Measurements from ENCODE around the gene ELK4. TPM values are rescaled to one million over a fixed set of nuclear protein-coding genes. Genes with fewer than 3 reads are reported as not detected.

ELK4 gene
- total RNA-seq, 1 donor from 2014 or later, result 81.8 TPM

DNA sequence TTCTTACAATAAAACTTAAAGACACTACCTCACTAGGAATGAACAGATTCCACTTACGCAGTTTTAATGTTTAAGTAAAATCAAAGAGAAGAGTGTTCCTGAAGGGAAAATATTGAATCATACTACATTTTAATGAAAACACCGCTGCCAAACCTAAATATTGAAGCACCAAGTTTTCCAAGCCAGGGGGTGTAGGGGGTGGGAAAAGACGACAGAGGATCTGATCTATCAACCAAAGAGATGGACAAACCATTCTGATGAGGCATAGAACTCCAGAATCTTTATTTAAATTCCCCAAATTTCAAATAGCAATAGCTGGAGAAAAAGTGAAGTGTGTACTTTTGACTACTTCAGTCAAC is 1.2 kb downstream of the ELK4 start:
- peak overlapping the region; percentile 96 for H3K4me3 Mint-ChIP-seq
- no peaks in the 10 kb centered on the region for H3K9me3 Mint-ChIP-seq
- H3K36me3 Mint-ChIP-seq (ENCODE audit: low read depth), result peaks cover 30% of the 10 kb centered on the region
- peaks cover 42% of the 10 kb centered on the region for H3K4me1 Mint-ChIP-seq
- DNase-seq, result no peak
- intact Hi-C loops (cut with micrococcal nuclease), result loop anchor here (1.0 to 5.0 kb wide), 5 partner anchors 14 to 508 kb away; no protein-coding TSS in a partner anchor
- peaks cover 2% of the 10 kb centered on the region for H3K27me3 Mint-ChIP-seq
- H3K27ac Mint-ChIP-seq, result peak overlapping the region; percentile 97

DNA sequence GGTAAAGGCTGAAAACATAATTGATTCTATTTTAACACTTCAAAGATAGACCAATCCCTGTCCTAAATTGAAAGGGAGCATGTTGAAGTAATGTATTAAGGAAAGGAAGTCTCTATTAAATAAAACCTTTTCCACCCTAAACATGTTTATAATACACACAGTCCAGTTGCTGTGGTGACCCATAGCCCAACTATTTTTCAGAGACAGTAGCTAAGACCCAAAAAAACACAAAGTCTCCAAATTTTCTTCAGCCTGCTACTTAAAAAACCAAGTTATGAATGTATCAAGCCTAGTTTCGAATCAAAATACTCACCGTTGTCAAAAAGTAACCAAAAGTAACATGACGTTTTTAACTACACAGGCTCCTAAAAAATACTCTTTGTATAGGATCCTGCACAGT is 1.6 kb downstream of the ELK4 start:
- Mint-ChIP-seq H3K4me3 (peak overlapping the region; percentile 96), H3K27ac (peak overlapping the region; percentile 97), H3K36me3 (ENCODE audit: low read depth) (peaks cover 31% of the 10 kb centered on the region), H3K4me1 (peaks cover 43% of the 10 kb centered on the region), H3K9me3 (no peaks in the 10 kb centered on the region), H3K27me3 (no peaks in the 10 kb centered on the region)
- peak; percentile 64 for DNase-seq
- intact Hi-C loops (cut with micrococcal nuclease), result loop anchor here (5.0 kb wide), 1 partner anchor 343 kb away; no protein-coding TSS in a partner anchor

DNA sequence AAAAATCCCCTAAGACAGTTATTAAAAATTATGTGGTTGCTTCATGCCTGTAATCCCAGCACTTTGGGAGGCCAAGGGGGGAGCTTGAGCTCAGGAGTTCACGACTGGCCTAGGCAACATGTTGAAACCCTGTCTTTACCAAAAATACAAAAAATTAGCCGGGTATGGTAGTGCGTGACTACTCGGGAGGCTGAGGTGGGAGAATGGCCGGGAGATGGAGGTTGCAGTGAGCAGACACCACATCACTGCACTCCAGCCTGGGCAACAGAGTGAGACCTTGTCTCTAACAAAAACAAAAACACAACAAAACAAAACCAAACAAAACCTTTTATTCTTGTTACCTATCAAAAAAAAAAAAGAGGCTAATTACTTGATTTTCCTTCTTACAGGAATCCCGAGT is 2.1 kb downstream of the ELK4 start:
- Mint-ChIP-seq H3K27me3 (no peaks in the 10 kb centered on the region), H3K4me1 (peaks cover 47% of the 10 kb centered on the region)

DNA sequence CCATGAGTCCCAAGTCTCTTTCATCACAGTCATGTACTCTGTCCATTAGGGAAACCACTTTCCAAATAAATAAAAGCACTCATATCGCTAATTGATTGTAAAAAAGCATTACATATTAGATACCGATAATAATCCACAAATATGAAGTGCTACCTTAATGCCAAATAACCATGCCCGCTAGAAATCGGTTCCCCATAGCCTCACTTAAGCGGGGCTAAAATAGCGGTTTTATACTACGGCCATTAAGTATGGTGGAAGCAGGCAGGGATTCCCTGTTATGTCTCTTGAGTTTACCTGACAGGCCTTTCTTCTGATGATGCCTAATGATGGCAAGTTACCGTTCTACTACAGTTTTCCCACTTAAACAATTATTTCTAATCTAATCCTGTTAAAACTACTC is 3.9 kb downstream of the ELK4 start:
- H3K27me3 Mint-ChIP-seq, result no peaks in the 10 kb centered on the region
- peak overlapping the region; percentile 64 for H3K4me3 Mint-ChIP-seq
- intact Hi-C loops (cut with micrococcal nuclease), result no loop called here
- H3K27ac Mint-ChIP-seq, result peak overlapping the region; percentile 60
- no peaks in the 10 kb centered on the region for H3K9me3 Mint-ChIP-seq
- H3K4me1 Mint-ChIP-seq, result peaks cover 46% of the 10 kb centered on the region
- peaks cover 48% of the 10 kb centered on the region for H3K36me3 Mint-ChIP-seq (ENCODE audit: low read depth)
- DNase-seq, result no peak

More for the DNA sequence above, 2.1 kb downstream of the ELK4 start:
- peak; percentile 73 for DNase-seq
- peak overlapping the region; percentile 97 for H3K27ac Mint-ChIP-seq
- intact Hi-C loops (cut with micrococcal nuclease), result loop anchor here (5.0 kb wide), 1 partner anchor 342 kb away; no protein-coding TSS in a partner anchor
- H3K36me3 Mint-ChIP-seq (ENCODE audit: low read depth), result peaks cover 36% of the 10 kb centered on the region
- H3K4me3 Mint-ChIP-seq, result peak overlapping the region; percentile 96
- no peaks in the 10 kb centered on the region for H3K9me3 Mint-ChIP-seq

DNA sequence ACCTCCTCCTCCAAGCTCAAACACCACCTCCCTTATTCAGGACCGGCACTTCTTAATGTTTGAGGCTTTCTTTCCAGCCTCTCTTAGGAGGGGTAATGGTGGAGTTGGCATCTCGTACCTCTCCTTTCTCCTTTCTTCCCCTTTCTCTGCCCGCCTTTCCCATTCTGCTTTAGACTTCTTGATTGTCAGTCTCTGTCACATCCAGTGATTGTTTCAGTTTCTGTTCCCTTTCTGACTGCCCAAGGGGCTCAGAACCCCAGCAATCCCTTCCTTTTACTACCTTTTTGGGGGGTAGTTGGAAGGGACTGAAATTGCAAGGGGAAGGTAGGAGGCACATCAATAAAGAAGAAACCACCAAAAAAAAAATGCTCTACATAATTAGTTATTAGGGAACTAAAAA is 5.6 kb downstream of the ELK4 start:
- peak overlapping the region; percentile 53 for H3K4me3 Mint-ChIP-seq
- H3K27me3 Mint-ChIP-seq, result no peaks in the 10 kb centered on the region
- peaks cover 42% of the 10 kb centered on the region for H3K4me1 Mint-ChIP-seq
- peaks cover 56% of the 10 kb centered on the region for H3K36me3 Mint-ChIP-seq (ENCODE audit: low read depth)
- H3K9me3 Mint-ChIP-seq, result no peaks in the 10 kb centered on the region
- peak overlapping the region; percentile 21 for H3K27ac Mint-ChIP-seq
- DNase-seq, result no peak
- intact Hi-C loops (cut with micrococcal nuclease), result no loop called here

DNA sequence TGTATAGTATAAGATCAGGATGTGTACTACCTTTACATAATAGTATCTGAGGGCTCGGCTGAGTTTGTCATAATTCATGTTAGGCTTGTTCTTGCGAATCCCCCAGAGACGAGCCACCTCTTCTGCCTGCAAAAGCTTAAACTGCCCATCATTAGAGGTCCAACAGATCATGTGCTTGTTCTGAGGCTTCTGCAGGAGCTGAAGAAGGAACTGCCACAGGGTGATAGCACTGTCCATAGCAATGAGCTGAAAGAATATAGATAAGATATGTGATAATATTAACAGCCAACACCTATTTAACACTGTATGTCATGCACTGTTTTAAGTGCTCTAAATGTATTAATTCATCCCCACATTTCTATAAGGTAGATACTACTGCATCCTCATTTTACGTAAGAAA is 8.2 kb downstream of the ELK4 start:
- no peak for DNase-seq
- no peak overlapping the region for H3K4me3 Mint-ChIP-seq
- intact Hi-C loops (cut with micrococcal nuclease), result no loop called here
- no peaks in the 10 kb centered on the region for H3K27me3 Mint-ChIP-seq
- H3K27ac Mint-ChIP-seq, result no peak overlapping the region
- H3K9me3 Mint-ChIP-seq, result no peaks in the 10 kb centered on the region
- peaks cover 38% of the 10 kb centered on the region for H3K4me1 Mint-ChIP-seq
- H3K36me3 Mint-ChIP-seq (ENCODE audit: low read depth), result peaks cover 68% of the 10 kb centered on the region

DNA sequence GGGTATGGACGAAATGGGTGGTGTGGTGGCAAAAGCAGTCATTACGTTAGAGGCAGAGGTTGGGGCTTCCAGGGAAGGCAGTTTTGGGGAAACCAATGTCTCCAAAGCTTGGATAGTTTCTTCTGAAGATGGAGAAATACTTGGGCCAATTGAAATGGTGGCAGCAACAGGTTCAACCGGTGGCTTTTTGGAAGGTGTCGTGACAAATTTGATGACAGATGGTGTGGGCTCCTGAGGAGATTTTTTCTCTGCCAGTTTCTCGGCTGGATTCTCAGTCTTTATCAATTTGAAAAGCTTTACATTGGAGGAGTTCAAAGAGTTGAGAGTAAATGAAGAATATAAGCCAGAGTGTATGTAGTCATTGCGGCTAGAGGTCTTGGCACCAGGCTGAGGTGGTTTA is 11.5 kb downstream of the ELK4 start:
- H3K9me3 Mint-ChIP-seq, result no peaks in the 10 kb centered on the region
- peak overlapping the region; percentile 22 for H3K27ac Mint-ChIP-seq

DNA sequence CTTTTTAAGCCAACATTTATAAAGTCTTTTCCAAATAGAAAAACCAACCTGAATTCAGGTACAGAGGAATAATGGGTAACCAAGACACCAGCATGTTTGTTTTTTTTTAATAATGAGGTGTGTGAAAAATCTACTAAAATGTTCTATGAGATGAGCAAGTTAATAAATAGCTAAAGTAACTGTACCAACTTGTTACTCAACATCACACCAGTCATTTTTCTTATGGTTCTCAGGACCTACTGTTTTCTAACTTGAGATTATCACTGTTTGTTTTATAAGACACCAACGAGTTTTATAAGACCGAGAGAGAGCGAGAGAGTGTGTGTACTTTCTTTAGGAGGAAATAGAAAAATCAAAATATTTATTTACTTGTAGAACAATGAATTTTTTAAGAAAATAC is 12.4 kb downstream of the ELK4 start:
- H3K27me3 Mint-ChIP-seq, result no peaks in the 10 kb centered on the region
- no peak for DNase-seq
- H3K9me3 Mint-ChIP-seq, result no peaks in the 10 kb centered on the region
- H3K27ac Mint-ChIP-seq, result no peak overlapping the region
- H3K4me3 Mint-ChIP-seq, result no peak overlapping the region
- peaks cover 19% of the 10 kb centered on the region for H3K4me1 Mint-ChIP-seq
- H3K36me3 Mint-ChIP-seq (ENCODE audit: low read depth), result peaks cover 60% of the 10 kb centered on the region
- intact Hi-C loops (cut with micrococcal nuclease), result no loop called here

More for the DNA sequence above, 11.5 kb downstream of the ELK4 start:
- peaks cover 61% of the 10 kb centered on the region for H3K36me3 Mint-ChIP-seq (ENCODE audit: low read depth)
- DNase-seq, result no peak
- H3K4me1 Mint-ChIP-seq, result peaks cover 21% of the 10 kb centered on the region
- H3K27me3 Mint-ChIP-seq, result no peaks in the 10 kb centered on the region
- intact Hi-C loops (cut with micrococcal nuclease), result no loop called here
- H3K4me3 Mint-ChIP-seq, result no peak overlapping the region

DNA sequence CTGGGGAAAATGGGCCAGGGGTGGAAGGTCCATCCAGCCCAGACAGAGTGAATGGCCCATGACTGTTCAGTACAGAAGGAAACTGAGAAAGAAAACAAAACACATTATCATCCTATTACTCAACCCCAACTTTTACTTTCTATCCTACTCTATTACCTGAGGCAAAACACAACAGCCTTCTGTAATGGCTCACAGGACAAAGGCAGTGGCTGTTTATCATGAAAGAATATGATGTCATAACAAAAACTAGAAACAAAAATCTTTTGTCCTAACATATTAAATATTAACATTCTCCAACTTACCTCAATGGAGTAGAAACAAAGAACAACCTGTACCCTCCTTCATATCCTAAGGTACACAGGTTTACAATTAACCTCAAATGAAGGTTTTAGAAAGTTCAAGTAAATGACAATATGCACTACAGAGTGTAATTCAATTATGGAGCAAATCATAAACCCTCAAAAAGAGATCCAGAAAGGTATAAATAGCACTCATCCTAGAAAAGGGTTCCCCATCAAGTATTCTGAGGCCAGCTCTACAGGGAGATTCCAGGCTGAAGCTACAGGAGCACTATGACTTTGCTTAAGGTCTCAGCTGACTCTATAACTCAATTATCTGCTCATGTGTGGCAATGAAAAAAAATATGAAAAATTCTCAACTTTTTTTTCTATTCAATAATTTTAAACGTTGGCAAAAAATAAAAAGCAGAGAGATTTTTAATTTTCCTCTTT is 15.1 kb downstream of the ELK4 start:
- peak overlapping the region; percentile 41 for H3K27ac Mint-ChIP-seq
- H3K9me3 Mint-ChIP-seq, result no peaks in the 10 kb centered on the region
- peaks cover 24% of the 10 kb centered on the region for H3K4me1 Mint-ChIP-seq
- intact Hi-C loops (cut with micrococcal nuclease), result loop anchor here (1.0 kb wide), 1 partner anchor 15 kb away; no protein-coding TSS in a partner anchor
- H3K36me3 Mint-ChIP-seq (ENCODE audit: low read depth), result peaks cover 57% of the 10 kb centered on the region
- no peak for DNase-seq
- H3K4me3 Mint-ChIP-seq, result no peak overlapping the region
- no peaks in the 10 kb centered on the region for H3K27me3 Mint-ChIP-seq

DNA sequence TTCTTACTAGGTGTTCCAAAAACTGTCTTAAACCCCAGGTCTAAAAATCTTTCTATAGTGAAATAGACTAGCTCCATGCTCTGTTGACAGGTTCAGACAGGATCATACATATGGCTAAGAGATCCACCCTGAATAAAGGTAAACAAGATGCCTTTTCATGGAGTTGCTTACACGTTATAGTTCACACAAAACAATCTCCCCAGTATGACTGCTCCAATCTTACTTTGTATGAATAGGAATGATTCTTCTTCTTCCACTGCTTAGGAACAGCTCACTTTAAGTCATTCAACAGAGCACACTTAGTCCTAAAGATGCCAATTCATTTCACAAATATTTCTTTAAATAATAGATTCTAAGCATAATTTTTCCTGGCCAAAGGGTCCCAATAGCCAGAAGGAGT is 16.0 kb downstream of the ELK4 start:
- H3K4me1 Mint-ChIP-seq, result peaks cover 32% of the 10 kb centered on the region
- intact Hi-C loops (cut with micrococcal nuclease), result loop anchor here (1.0 kb wide), 1 partner anchor 16 kb away; no protein-coding TSS in a partner anchor
- peaks cover 60% of the 10 kb centered on the region for H3K36me3 Mint-ChIP-seq (ENCODE audit: low read depth)

DNA sequence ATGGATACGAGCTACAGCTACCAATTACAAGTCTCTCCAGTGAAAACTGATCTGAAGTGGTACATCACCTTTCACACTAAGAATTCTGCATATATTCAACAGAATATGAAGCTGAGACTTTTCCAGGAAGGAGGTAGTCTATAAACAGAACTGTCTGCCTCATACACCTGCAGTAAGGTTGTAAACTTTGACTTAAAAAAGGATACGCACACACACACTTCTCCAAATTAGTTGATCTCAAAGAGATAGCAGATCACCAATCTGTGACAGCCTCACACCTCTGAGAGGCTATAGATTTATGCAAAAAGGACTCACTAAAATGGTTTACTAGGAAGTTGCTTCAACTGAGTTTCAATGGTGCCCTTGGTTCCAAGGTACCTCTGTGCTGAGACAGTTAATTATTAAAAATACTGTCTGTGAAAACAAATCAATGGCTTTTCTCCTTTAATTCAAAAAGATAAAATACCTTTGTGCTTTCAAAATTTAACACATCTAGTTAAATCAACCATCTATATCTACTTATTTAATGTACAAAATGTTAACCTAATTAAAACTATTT is 17.9 kb downstream of the ELK4 start:
- Mint-ChIP-seq H3K4me1 (peaks cover 36% of the 10 kb centered on the region), H3K9me3 (no peaks in the 10 kb centered on the region), H3K27me3 (no peaks in the 10 kb centered on the region), H3K4me3 (no peak overlapping the region), H3K27ac (no peak overlapping the region), H3K36me3 (ENCODE audit: low read depth) (peaks cover 58% of the 10 kb centered on the region)
- intact Hi-C loops (cut with micrococcal nuclease), result no loop called here
- DNase-seq, result no peak

More for the DNA sequence above, 16.0 kb downstream of the ELK4 start:
- H3K27me3 Mint-ChIP-seq, result no peaks in the 10 kb centered on the region
- H3K4me3 Mint-ChIP-seq, result no peak overlapping the region
- H3K9me3 Mint-ChIP-seq, result no peaks in the 10 kb centered on the region
- H3K27ac Mint-ChIP-seq, result peak overlapping the region; percentile 7
- no peak for DNase-seq

DNA sequence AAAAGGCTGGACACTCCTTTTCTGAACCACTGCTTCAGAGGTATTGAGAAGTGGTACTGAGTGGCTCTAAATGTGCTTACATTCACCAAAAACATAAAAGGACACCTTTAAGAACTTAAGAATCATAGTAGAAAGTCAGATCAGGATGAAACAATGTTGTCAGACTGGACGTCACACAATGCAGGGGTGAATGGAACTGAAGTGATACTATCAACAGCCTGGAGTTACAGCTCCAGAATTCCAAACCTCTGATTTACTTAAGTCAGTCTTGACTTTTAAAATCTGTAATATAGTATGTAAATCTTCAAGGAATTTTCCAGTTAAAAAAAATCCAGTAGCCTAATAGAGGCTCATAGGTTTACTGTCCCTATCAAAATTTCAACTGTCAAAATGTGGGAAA is 19.3 kb downstream of the ELK4 start:
- H3K4me3 Mint-ChIP-seq, result no peak overlapping the region
- peaks cover 36% of the 10 kb centered on the region for H3K4me1 Mint-ChIP-seq
- H3K36me3 Mint-ChIP-seq (ENCODE audit: low read depth), result peaks cover 62% of the 10 kb centered on the region
- no peak for DNase-seq
- no peaks in the 10 kb centered on the region for H3K9me3 Mint-ChIP-seq
- H3K27ac Mint-ChIP-seq, result no peak overlapping the region
- H3K27me3 Mint-ChIP-seq, result no peaks in the 10 kb centered on the region
- intact Hi-C loops (cut with micrococcal nuclease), result no loop called here

DNA sequence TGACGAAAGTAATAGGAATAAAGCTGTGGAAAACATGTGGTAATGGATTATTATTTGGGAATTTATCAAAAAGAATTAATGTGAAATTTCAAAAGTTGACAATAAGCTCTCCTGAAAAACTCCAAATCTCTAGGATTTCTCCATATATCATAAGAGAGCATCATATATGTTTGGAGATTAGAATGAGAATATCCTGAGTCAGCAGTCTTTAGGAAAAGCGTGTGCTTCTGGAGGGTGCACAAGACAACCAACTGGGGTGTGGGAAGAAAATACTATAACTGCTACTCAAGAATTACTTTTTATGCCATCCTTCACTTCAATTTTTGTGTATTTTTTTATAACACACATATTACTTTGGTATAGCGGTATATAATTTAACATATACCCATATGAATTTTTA is 19.7 kb downstream of the ELK4 start:
- no peak overlapping the region for H3K27ac Mint-ChIP-seq
- peaks cover 36% of the 10 kb centered on the region for H3K4me1 Mint-ChIP-seq
- H3K9me3 Mint-ChIP-seq, result no peaks in the 10 kb centered on the region
- H3K36me3 Mint-ChIP-seq (ENCODE audit: low read depth), result peaks cover 64% of the 10 kb centered on the region
- no peak for DNase-seq
- intact Hi-C loops (cut with micrococcal nuclease), result no loop called here
- no peak overlapping the region for H3K4me3 Mint-ChIP-seq
- H3K27me3 Mint-ChIP-seq, result no peaks in the 10 kb centered on the region

DNA sequence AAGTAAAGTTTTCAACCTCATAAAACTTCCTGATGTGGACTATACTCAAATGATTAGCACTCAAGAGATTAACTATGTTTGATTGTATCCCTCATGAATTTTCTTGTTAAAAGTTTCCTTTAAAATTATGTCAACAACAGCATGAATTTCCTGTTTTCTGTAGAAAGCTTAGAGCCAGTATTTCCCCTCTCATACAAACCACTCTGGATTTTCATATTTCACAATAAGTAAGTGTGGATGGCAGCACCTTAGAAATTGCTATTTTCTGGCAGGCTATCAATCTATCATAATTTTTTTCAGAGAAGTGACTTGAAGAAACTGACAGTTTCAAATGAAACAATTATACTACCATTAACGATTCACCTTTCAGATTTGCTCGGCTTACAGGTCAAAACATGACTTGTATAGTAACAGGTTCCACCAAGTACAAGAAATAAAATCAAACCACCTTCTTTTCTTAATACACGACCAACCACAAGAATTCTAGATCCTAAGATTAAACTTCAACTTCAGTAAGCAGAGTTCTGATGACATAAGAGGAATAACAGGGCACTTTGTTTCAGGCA is 20.8 kb downstream of the ELK4 start:
- peaks cover 30% of the 10 kb centered on the region for H3K4me1 Mint-ChIP-seq
- H3K9me3 Mint-ChIP-seq, result no peaks in the 10 kb centered on the region
- intact Hi-C loops (cut with micrococcal nuclease), result no loop called here
- peak overlapping the region; percentile 64 for H3K27ac Mint-ChIP-seq
- DNase-seq, result no peak
- no peaks in the 10 kb centered on the region for H3K27me3 Mint-ChIP-seq
- H3K36me3 Mint-ChIP-seq (ENCODE audit: low read depth), result peaks cover 60% of the 10 kb centered on the region
- H3K4me3 Mint-ChIP-seq, result peak overlapping the region; percentile 11

Data from activated CD4-positive, alpha-beta T cell treated with anti-CD3 and anti-CD28 coated beads, Interleukin-2, amount 10 ng/mL, durations not matched to agents 24 days and 14 days (primary cell).